GM19351 (cell line): ENCODE data around the gene MED31.
"Not testable (repeated sequence)": the region's sequence is repeated elsewhere in the genome, so short reads cannot be mapped to it uniquely, and the experiment has no call there.

ENCODE experiments used
- ATAC-seq: cut with Tn5 transposase; IDR thresholded peaks from one replicate; pipeline ENCODE4 v1.9.1; 2021; ENCODE audit warnings: mild to moderate bottlenecking, moderate library complexity; ENCODE audit not compliant: unreplicated experiment

MED31 gene

GRCh38 chr17:6655732-6656361 is 4.4 kb upstream of the MED31 start:
- ATAC-seq, result not testable (repeated sequence)

DNA sequence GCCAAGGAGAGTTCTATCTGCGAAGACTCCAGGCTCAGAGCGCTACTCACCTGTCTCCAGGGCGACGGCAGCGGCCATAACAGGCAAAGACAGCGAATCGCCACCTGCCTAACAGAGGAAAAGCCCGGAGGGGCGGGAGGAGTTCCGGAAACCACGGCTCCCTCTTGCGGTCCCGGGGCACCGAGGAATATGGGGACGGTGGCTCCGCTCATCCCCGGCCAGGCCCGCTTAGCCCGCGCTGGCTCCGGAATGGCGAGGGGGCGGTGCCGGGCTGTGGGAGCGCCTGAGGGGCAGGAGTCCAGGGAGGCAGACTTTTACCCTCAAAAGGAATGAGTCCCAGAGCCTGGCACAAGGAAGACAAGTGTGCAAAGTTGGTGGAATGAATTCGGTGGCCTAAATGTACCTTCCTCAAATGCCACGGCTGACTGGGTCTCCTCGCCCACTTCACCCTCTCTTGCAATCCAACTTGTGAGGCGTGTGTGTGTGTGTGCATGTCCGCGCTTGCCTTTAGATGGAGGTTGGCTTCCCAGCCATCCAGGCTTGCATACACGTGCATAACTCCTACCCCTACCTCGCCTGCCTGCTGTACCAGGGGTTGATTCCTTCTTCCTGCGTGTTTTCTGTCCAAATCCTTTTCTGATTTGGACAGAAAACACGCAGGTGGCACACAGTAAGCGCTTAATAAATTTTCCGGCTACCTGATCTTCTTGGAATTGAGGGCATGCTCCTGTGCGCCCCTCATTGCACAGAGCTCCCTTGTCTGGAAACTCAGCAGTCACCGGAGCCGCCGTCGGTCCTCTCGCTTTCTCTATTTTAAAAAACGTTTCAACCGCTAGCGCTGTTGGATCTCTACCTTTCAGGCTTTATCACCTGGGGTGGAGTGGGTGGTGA is 3.7 kb upstream of the MED31 start:
- no peak for ATAC-seq

- ATAC-seq, result peak; percentile 22
Observed at GRCh38 chr17:6651919-6652452, 581 bp upstream of the MED31 start.

- no peak for ATAC-seq
Observed at GRCh38 chr17:6648181-6648580, 3.2 kb downstream of the MED31 start.

- no peak for ATAC-seq
Observed at GRCh38 chr17:6643451-6644125, 7.8 kb downstream of the MED31 start.

GRCh38 chr17:6642592-6642991 is 8.8 kb downstream of the MED31 start:
- no peak for ATAC-seq

DNA sequence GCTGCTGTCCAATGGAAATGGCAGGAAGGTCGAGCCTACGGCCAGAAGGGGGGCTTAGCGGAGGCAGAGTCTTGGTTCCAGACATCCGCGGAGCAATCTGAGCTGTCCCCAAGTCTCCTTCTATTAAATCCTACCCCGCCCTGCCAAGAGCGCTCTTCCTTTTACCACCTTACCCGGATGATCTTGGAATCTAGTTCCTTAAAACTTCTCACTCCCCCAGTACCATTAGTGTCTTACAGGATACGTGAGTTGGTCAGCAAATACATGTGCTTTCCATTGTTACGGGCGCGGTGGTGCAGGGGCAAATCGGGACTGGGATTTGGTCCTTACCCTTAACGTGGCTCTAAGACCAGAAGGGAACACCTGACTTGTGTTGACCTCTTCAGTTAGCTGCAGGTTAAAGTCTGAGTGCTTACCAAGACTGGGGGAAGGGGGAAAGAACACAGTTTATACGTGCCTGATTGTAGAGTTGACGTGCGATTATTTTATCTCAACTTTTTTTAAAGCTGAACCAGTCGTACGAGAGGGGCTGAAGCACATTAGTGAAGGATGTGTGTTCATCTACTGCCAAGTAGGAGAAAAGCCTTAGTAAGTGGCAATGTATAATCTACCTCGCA is 10.1 kb downstream of the MED31 start:
- ATAC-seq, result peak; percentile 17

GRCh38 chr17:6640536-6641246 is 10.7 kb downstream of the MED31 start, which contains the start of the genes KIAA0753 and TXNDC17:
TSS of gene KIAA0753 (minus strand) at chr17:6640711. CDS start at chr17:6635103, 5,608 bp downstream.
TSS of gene TXNDC17 (plus strand) at chr17:6641060. CDS start at chr17:6641083, 23 bp downstream.
- ATAC-seq, result peak; percentile 82

DNA sequence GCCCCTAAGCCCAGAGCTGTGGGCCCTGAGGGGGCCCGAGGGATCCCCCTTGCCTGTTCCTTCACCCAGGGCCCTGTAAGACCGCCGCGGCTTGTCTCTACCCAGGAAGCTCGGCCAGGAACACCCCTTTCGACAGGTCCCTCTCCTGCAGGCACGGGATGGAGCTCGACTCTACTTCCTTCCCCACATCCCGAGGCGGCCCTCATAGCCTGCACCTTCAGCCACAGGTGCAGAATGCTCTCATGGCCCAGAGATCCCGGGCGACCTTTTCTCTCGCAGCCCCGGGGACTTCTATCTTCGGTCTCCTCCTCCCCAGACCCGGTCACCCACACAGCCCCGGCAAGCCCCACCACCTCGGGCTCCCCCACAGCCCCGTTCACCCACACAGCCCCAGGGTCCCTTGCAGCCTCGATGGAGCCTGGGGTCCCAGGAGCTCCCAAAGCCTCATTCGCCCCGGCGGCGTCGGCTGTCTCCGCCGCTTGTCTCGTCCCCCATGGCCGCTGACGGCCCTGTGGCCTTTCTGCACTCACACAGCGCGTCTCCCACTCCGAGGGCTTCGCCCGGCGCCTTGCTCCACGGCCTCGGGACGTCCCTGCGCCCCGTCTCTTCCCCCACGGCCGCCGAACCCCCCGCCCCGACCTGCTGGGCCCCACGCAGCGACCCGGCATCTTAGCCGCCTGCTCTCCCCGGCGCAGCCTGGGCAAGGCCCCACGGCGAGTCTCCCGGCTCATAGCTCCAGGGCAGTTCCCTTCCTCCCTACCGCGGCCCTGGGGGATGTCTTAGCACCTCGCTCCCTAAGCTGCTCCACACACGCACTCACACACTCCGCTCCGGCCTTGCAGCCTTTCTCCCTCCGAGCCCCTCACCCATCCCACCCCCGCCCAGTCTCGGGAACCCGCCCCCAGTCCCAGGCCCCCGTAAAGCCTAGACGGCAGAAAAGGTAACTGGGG is 11.5 kb downstream of the MED31 start:
- peak; percentile 7 for ATAC-seq

GRCh38 chr17:6639014-6639585 is 12.3 kb downstream of the MED31 start:
- ATAC-seq, result no peak

GRCh38 chr17:6638046-6638908 is 13.1 kb downstream of the MED31 start:
- ATAC-seq, result no peak

DNA sequence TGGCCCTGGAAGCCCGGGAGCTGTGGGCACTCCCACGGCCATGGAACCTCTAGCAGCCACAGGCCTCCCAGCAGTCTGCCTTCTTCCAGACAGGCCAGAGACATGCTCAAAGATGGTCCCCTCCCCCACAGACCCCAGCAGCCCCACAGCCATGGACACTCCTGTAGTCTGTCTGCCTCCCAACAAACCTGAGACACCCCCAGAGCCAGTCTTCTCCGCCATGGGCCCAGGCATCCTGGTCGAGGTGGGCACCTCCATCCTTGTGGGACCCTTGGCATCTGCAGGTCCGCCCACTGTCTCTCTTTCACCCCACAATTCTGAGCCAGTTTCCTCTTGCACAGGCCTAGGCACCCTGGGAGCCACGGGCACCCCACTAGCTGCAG is 14.0 kb downstream of the MED31 start:
- no peak for ATAC-seq

DNA sequence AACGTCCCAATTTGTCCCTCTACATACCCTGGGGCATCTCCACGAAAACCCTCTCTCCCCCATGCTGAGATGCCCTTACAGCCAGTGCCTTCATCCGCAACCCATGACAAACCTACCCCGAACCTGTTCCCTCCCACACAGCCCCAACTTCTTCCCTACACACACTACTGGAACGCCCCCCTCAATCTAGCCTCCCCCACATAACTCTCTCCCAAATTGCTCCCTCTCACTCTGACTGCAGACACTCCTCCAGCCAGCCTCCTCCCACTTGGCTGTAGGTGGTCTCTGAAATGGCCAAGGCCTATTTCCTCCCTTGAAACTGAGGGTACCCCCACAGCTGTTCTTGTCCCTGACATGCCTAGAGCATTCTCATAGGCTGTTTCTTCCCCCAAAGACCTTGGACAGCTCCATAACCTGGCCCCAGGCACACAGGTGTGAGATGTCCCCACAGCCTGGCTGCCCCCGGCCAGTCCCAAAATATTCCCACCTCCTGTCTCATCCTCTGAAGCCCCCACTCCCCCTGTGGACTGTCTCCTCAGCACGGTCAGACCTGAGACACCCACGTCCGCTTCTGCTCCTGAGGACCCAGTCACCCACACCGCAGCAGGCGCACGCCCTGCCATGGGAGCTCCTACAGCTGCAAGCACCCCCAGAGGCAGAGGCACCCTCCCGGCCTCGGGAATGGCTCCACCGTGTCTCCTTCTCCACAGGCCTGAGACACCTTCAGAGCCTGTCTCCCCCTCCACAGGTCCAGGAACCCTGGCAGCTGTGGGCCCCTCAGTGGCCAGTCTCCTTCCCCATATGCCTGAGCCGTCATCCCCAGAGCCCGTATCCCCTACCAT is 14.6 kb downstream of the MED31 start:
- no peak for ATAC-seq

GRCh38 chr17:6636105-6636504 is 15.3 kb downstream of the MED31 start:
- no peak for ATAC-seq

- no peak for ATAC-seq
Observed at GRCh38 chr17:6633263-6633662, 18.1 kb downstream of the MED31 start.

- no peak for ATAC-seq
Observed at GRCh38 chr17:6632530-6632929, 18.9 kb downstream of the MED31 start.

DNA sequence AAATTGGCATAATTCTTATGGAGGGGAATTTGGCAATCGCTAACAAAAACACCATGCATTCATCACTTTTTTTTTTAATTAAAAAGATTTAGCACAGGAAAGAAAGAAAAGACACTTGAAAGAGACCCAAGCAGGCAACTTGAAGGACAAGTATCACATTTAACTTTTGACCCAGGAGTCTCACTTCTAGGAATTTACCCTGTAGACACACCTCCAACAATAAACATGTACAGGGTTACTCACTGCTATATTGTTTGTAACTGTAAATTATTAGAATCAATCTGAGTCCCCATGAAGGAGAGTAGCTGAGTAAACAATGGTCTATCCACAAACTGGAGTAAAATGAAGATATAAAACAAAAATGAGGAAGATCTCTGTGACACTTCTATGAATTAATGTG is 21.0 kb downstream of the MED31 start:
- ATAC-seq, result no peak
